GM20431 (cell line): ENCODE results near the gene EDAR.

Experiments
- in situ Hi-C: fragments of 300-500 bp; cut with MseI, MboI; formaldehyde crosslinking; loops from one replicate; pipeline ENCODE4 v1.15.0; 2020; ENCODE audit warnings: low sequenced_read_pairs; ENCODE audit not compliant: unreplicated experiment

The EDAR gene

GRCh38 chr2:108916796-108917421 lies 72.1 kb downstream of the EDAR start:
- in situ Hi-C loops, result no loop called here

GRCh38 chr2:108916122-108916795 lies 72.8 kb downstream of the EDAR start:
- in situ Hi-C loops, result no loop called here

GRCh38 chr2:108912629-108912902 lies 76.5 kb downstream of the EDAR start:
- in situ Hi-C loops, result no loop called here

- in situ Hi-C loops, result no loop called here
Observed at GRCh38 chr2:108911807-108912628, 77.0 kb downstream of the EDAR start.

GRCh38 chr2:108911401-108911800 lies 77.6 kb downstream of the EDAR start:
- in situ Hi-C loops, result no loop called here

- in situ Hi-C loops, result no loop called here
Observed at GRCh38 chr2:108910541-108911396, 78.3 kb downstream of the EDAR start.

GRCh38 chr2:108910011-108910431 lies 79.0 kb downstream of the EDAR start:
- in situ Hi-C loops, result no loop called here

- in situ Hi-C loops, result no loop called here
Observed at GRCh38 chr2:108909275-108909823, 79.7 kb downstream of the EDAR start.

GRCh38 chr2:108908713-108909070 lies 80.3 kb downstream of the EDAR start:
- in situ Hi-C loops, result no loop called here

GRCh38 chr2:108907822-108908712 lies 81.0 kb downstream of the EDAR start:
- in situ Hi-C loops, result no loop called here

GRCh38 chr2:108906403-108907077 lies 82.5 kb downstream of the EDAR start:
- in situ Hi-C loops, result no loop called here

- in situ Hi-C loops, result no loop called here
Observed at GRCh38 chr2:108905906-108906305, 83.1 kb downstream of the EDAR start.

GRCh38 chr2:108905176-108905575 lies 83.8 kb downstream of the EDAR start:
- in situ Hi-C loops, result no loop called here

GRCh38 chr2:108904680-108905079 lies 84.3 kb downstream of the EDAR start:
- in situ Hi-C loops, result no loop called here

GRCh38 chr2:108898315-108899082 lies 90.5 kb downstream of the EDAR start:
- in situ Hi-C loops, result no loop called here

- in situ Hi-C loops, result no loop called here
Observed at GRCh38 chr2:108896741-108897140, 92.3 kb downstream of the EDAR start.

- in situ Hi-C loops, result no loop called here
Observed at GRCh38 chr2:108895188-108895587, 93.8 kb downstream of the EDAR start.

GRCh38 chr2:108894766-108895165 lies 94.3 kb downstream of the EDAR start:
- in situ Hi-C loops, result no loop called here
